ENCODE data around the gene FTO. TPM values are rescaled to one million over a fixed set of nuclear protein-coding genes. Genes with fewer than 3 reads are reported as not detected.
A peak's percentile ranks its signal among the peaks of the same experiment; 100 is the strongest.

The FTO gene
- total RNA-seq, 6 experiments from 2014 or later, result 93.7 to 107 (median 105) TPM

- peak overlapping the region; percentile 63; the same call in 1 of the 2 replicates for H3K4me3 Mint-ChIP-seq
- no peaks in the 10 kb centered on the region for H3K9me3 Mint-ChIP-seq
- H3K27ac Mint-ChIP-seq, result peak overlapping the region; percentile 50
- peaks cover 8% of the 10 kb centered on the region for H3K27me3 Mint-ChIP-seq (ENCODE audit: insufficient read depth)
- peaks cover 10% of the 10 kb centered on the region; the same call in 1 of the 2 replicates for H3K4me1 Mint-ChIP-seq (ENCODE audit: low read depth)
- TF ChIP-seq CTCF (IDR thresholded peaks at IDR 0.05), result no peak
- DNase-seq, result no peak
- H3K36me3 Mint-ChIP-seq (ENCODE audit: low read depth), result no peaks in the 10 kb centered on the region
Measured at GRCh38 chr16:54194334-54194743, 490.4 kb downstream of the FTO start.

GRCh38 chr16:54197758-54198157, 493.8 kb downstream of the FTO start:
- H3K4me1 Mint-ChIP-seq (ENCODE audit: low read depth), result peaks cover 10% of the 10 kb centered on the region; the same call in 1 of the 2 replicates
- no peaks in the 10 kb centered on the region for H3K36me3 Mint-ChIP-seq (ENCODE audit: low read depth)
- H3K27me3 Mint-ChIP-seq (ENCODE audit: insufficient read depth), result peaks cover 12% of the 10 kb centered on the region
- H3K27ac Mint-ChIP-seq, result no peak overlapping the region
- no peak overlapping the region for H3K4me3 Mint-ChIP-seq
- DNase-seq, result no peak
- H3K9me3 Mint-ChIP-seq, result no peaks in the 10 kb centered on the region
- TF ChIP-seq CTCF (IDR thresholded peaks at IDR 0.05), result no peak

GRCh38 chr16:54199487-54200160, 495.7 kb downstream of the FTO start:
- Mint-ChIP-seq H3K27ac (no peak overlapping the region), H3K9me3 (no peaks in the 10 kb centered on the region), H3K36me3 (ENCODE audit: low read depth) (no peaks in the 10 kb centered on the region), H3K4me3 (no peak overlapping the region), H3K4me1 (ENCODE audit: low read depth) (no peaks in the 10 kb centered on the region), H3K27me3 (ENCODE audit: insufficient read depth) (peaks cover 22% of the 10 kb centered on the region)
- TF ChIP-seq CTCF (IDR thresholded peaks at IDR 0.05), result no peak
- DNase-seq, result no peak

- H3K4me3 Mint-ChIP-seq, result no peak overlapping the region
- H3K27me3 Mint-ChIP-seq (ENCODE audit: insufficient read depth), result peaks cover 26% of the 10 kb centered on the region
Measured at GRCh38 chr16:54200161-54200534, 496.2 kb downstream of the FTO start.

GRCh38 chr16:54200720-54201119, 496.8 kb downstream of the FTO start:
- no peaks in the 10 kb centered on the region for H3K9me3 Mint-ChIP-seq
- peaks cover 28% of the 10 kb centered on the region for H3K27me3 Mint-ChIP-seq (ENCODE audit: insufficient read depth)
- no peaks in the 10 kb centered on the region for H3K4me1 Mint-ChIP-seq (ENCODE audit: low read depth)
- no peaks in the 10 kb centered on the region for H3K36me3 Mint-ChIP-seq (ENCODE audit: low read depth)
- H3K4me3 Mint-ChIP-seq, result no peak overlapping the region
- no peak overlapping the region for H3K27ac Mint-ChIP-seq
- DNase-seq, result no peak
- no peak for TF ChIP-seq CTCF (IDR thresholded peaks at IDR 0.05)

More at GRCh38 chr16:54200161-54200534, 496.2 kb downstream of the FTO start:
- H3K36me3 Mint-ChIP-seq (ENCODE audit: low read depth), result no peaks in the 10 kb centered on the region
- DNase-seq, result no peak
- H3K27ac Mint-ChIP-seq, result no peak overlapping the region
- H3K9me3 Mint-ChIP-seq, result no peaks in the 10 kb centered on the region
- H3K4me1 Mint-ChIP-seq (ENCODE audit: low read depth), result no peaks in the 10 kb centered on the region
- no peak for TF ChIP-seq CTCF (IDR thresholded peaks at IDR 0.05)

Data from HFFc6 (cell line).